GM12801 (cell line): Measurements from ENCODE around the gene CDKN3.

Source experiments
- TF ChIP-seq, protein P1 (sequence below): IDR thresholded peaks from one replicate; pipeline ENCODE4 v1.5.1; 2011; ENCODE audit warnings: control low read depth; ENCODE audit not compliant: insufficient read length; ENCODE audit errors: extremely low read depth

Gene CDKN3

GRCh38 chr14:54362759-54363437 lies 33.9 kb upstream of the CDKN3 start:
- TF ChIP-seq, protein P1, sequence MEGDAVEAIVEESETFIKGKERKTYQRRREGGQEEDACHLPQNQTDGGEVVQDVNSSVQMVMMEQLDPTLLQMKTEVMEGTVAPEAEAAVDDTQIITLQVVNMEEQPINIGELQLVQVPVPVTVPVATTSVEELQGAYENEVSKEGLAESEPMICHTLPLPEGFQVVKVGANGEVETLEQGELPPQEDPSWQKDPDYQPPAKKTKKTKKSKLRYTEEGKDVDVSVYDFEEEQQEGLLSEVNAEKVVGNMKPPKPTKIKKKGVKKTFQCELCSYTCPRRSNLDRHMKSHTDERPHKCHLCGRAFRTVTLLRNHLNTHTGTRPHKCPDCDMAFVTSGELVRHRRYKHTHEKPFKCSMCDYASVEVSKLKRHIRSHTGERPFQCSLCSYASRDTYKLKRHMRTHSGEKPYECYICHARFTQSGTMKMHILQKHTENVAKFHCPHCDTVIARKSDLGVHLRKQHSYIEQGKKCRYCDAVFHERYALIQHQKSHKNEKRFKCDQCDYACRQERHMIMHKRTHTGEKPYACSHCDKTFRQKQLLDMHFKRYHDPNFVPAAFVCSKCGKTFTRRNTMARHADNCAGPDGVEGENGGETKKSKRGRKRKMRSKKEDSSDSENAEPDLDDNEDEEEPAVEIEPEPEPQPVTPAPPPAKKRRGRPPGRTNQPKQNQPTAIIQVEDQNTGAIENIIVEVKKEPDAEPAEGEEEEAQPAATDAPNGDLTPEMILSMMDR = no peak

DNA sequence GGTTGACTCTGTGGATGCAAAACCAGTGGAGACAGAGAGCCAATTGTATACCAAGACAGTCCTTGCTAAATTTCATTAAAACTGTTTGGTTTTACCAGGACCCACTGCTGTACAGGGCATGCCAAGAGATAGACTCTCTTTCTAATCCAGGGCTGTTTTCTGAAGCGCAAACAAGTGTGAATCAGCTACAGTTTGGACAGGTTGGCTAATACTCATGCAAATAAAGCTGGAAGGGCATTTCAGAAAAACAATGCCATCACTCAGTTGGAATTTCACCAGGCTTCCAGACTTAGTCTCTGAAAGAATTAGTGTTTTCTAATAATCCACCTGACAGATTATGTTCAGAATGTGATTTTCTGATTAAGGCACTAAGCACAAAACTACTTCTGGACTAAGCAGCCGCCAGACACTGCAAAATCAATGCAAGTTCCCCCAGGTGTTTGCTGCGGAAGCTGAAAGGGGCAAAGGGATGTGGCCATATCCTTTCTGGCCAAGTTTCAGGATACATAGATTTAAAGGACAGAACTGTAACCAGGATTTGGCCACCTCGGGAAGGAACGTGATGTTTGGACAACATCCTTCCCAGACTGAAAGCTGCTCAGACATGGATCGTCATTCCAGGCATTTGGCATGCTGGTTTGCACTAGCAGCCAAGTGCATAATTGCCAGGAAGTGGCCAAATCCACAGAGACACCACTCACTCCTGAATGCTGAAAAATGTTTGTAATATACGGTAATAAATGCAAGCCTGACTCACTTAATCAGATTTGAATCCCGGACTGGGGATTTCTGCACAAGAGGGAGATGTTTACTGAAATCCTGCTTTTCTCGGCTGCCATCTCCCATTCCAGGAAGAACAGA lies 32.0 kb upstream of the CDKN3 start:
- TF ChIP-seq, protein P1 = no peak

GRCh38 chr14:54366736-54367735 lies 29.8 kb upstream of the CDKN3 start:
- TF ChIP-seq, protein P1 = no peak

GRCh38 chr14:54368291-54368690 lies 28.5 kb upstream of the CDKN3 start:
- TF ChIP-seq, protein P1 = no peak

DNA sequence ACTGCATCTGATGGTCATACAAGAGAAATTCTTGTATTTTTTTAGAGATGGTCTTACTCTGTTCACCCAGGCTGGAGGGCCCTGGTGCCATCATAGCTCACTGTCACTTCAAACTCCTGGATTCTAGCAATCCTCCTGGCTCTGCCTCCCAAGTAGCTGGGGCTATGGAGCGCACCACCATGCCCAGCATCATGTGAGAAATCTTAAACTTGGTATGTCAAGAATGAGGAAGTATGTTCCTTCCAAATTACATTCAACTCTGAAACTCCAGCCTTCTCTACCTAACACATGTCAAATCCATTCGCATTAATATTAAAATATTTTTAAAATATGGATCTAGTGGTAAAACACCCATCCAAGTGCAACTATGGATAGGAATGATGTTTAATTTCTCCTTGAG lies 27.5 kb upstream of the CDKN3 start:
- TF ChIP-seq, protein P1 = no peak

GRCh38 chr14:54370323-54371198 lies 26.2 kb upstream of the CDKN3 start:
- TF ChIP-seq, protein P1 = no peak
